LHCN-M2 (cell line): Measurements from ENCODE around the gene TRIM7. TPM values are rescaled to one million over a fixed set of nuclear protein-coding genes. Genes with fewer than 3 reads are reported as not detected.
A peak's percentile ranks its signal among the peaks of the same experiment; 100 is the strongest.
"Not testable (repeated sequence)": the region's sequence is repeated elsewhere in the genome, so short reads cannot be mapped to it uniquely, and the experiment has no call there.

Source experiments
- DNase-seq: peaks from one replicate; pipeline ENCODE4 v3.0.0-alpha.2; 2012; ENCODE audit warnings: low read depth
- total RNA-seq: library from RNA; depleted of rRNA; stranded (reverse); fragments of >200 nt; gene quantifications from 2 replicates; pipeline ENCODE4 v1.2.3, GENCODE V29; 2014

Gene TRIM7
- total RNA-seq, 1 experiment from 2014 or later, result 1.5 TPM

DNA sequence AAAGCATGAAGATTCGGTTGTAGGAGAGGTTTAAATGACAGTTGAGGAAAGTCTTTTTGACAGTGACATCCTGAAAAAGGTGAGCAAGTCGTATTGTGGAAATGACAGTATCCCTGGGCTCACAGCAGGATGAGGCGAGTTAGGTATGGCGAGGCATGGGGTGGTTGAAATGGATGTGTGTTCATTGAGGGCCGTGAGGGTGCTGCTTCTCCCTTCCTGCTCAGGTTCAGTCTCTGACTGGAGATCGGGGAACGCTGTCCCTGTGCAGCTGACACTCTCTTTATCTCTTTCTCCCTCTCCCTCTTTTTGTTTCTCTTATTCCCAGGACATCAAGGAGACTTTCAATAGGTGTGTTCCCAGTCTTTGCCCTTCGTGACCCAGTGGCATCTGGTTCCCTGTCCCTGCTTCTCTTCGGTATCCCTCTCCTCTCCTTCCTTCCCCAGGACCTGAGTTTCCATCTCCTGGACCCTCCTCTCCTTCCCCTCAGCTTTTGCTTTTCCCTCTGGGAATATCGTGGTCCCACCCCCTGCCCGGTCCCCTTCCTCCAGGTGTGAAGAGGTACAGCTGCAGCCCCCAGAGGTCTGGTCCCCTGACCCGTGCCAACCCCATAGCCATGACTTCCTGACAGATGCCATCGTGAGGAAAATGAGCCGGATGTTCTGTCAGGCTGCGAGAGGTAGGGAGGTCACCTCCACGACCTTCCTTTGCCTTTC lies 28.2 kb upstream of the TRIM7 start:
- DNase-seq, result no peak

DNA sequence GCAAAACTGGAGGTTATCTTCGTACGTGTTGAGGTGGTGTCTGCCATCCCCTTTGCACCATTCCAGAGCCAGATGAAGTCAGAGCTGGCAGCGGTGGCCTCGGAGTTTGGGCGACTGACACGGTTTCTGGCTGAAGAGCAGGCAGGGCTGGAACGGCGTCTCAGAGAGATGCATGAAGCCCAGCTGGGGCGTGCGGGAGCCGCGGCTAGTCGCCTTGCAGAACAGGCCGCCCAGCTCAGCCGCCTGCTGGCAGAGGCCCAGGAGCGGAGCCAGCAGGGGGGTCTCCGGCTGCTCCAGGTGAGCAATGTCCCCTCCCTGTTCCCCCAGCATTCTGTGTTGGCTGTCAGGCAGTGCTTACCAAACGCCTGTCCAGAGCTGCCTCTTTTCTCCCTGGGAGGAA lies 27.6 kb upstream of the TRIM7 start:
- no peak for DNase-seq

GRCh38 chr5:181231432-181231831 lies 26.4 kb upstream of the TRIM7 start:
- no peak for DNase-seq

- no peak for DNase-seq
These were observed 25.6 kb upstream of the TRIM7 start for GRCh38 chr5:181230551-181230950.

DNA sequence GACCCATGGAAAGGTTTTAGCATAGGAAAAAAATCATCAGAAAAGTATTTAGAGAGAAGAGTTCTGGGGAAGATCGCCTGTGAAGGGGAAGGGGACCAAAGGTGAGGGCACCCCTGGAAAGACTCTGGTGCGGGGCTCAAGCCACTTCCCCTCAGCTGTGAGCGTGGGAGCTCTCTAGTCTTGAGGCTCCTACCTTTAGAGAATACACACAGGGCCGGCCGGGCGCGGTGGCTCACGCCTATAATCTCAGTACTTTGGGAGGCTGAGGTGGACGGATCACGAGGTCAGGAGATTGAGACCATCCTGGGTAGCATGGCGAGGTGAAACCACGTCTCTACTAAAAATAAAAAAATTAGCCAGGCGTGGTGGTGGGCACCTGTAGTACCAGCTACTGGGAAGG lies 25.0 kb upstream of the TRIM7 start:
- DNase-seq, result no peak

GRCh38 chr5:181224390-181225229 lies 19.6 kb upstream of the TRIM7 start:
- DNase-seq, result no peak

- DNase-seq, result no peak
These were observed 18.9 kb upstream of the TRIM7 start for GRCh38 chr5:181223729-181224389.

- peak; percentile 98 for DNase-seq
These were observed 18.2 kb upstream of the TRIM7 start, which contains the start of gene TRIM41 for GRCh38 chr5:181223058-181223728. TRIM41 (plus strand) TSS chr5:181223281; CDS start chr5:181224000, 719 bp downstream.

DNA sequence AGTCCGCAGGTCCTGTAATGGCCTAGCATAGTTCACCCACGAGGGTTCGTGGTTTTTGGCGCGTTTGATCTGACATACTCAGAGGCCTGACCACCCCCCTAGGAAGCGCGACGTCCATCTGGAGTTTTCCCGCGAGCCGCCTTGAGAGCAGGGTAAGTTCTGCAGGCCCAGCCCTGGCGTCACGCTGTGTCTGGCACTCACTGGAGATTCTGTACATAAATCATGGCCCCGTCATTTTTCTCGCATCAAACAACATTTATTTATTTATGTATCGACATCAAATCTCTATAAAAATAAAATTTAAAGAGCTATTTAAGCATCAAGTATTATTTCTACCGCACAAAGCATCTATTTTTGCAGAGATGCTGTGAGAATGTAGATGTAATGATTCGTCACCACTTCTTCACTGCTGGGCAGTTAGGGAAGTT lies 17.6 kb upstream of the TRIM7 start:
- no peak for DNase-seq

DNA sequence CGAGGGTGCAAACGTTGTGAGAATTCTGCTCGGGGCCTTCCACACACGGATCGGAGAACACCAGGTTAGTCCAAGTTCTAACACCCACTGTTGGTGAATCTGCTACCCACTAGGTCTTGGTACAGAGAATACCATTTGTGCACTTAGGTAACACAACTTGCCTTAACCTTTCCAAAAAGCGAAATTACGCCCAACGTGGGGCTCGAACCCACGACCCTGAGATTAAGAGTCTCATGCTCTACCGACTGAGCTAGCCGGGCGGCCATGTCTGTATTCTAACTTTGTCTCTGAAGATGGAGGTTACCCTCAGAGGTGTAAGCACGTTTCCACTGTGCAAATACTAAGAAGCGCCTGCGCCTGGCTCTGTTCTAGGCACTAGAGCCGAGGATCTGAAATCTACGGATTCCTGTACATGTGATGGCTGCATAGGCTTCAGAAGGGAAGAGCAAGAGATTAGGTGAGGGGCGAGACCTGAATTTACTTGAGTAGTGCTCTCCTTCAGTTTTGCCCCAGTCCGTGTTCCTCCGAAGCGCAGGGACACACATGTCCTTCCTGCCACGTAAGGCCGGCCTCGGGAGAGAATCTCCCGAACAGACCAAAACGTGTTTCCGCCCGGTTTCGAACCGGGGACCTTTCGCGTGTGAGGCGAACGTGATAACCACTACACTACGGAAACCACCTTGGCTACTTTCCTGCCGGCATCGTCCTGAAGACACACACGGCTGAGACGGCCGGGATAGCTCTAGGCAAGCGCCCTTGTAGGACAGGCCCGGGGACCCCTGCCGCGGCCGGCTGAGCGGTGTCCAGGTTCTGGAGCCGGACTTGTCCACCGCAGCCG lies 17.0 kb upstream of the TRIM7 start:
- peak; percentile 96 for DNase-seq

- DNase-seq, result no peak
These were observed 16.3 kb upstream of the TRIM7 start for GRCh38 chr5:181221105-181221791.

DNA sequence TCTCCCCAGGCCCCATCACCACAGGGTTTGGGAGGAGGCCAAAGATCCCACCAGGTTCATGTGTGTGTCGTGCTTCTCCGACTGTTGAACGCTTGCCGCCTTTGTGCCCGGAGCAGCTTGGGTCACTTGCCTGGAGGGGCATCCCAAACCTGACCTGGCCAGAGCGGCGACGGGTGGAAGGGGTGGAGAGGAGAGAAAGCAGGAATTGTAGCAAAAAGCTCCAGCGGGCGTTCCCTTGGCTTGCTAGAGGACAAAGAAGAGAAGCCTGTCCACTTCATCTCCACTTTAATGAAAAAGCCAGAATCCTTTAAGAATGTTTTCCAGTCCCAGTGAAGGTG lies 15.2 kb upstream of the TRIM7 start:
- DNase-seq, result no peak

DNA sequence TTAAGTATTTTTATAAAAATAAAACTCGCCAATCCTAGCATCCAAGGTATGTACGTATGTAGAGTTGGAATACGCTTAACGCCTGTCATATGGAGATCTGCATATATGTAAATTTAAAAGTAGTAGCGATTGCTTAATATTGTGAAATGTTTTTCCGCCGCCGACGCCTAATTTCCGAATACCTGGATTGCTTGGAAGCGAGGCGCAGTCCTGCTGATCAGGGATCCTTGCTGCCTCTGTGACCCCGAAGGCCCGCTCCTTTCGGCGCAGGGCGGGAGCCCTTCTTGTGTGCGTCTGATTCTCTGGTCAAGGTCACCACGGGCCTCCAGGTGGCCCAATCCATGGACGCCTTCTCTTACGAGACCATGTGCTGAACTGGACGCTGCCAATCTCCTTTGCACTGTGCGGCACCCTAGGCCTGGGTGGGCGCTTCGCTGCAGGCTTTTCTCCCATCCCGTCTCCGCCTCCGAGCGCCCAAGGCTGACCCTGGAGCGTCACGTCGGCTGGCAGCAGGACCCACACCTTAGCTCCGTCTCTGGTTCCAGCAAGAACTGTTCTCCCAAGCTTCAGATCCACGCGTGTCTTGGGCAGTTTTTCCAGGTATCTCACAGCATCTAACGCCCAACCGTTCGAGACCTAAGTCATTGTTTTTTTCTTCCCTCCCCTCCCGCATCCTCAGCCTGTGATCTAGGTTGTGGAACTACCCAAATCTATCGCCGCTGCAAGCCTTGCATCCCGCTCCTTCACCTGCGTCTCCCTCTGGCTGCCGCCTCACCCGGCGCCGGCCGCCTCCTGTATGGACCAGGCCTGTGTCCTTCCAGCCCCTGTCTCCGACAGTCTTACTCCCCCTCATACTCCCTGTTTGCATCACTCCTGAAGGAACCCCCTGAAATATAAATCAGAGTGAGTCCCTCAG lies 14.5 kb upstream of the TRIM7 start:
- no peak for DNase-seq

- no peak for DNase-seq
These were observed 13.8 kb upstream of the TRIM7 start for GRCh38 chr5:181218795-181219124.

GRCh38 chr5:181217803-181218062 lies 12.7 kb upstream of the TRIM7 start:
- no peak for DNase-seq

- no peak for DNase-seq
These were observed 12.3 kb upstream of the TRIM7 start for GRCh38 chr5:181217111-181217802.

DNA sequence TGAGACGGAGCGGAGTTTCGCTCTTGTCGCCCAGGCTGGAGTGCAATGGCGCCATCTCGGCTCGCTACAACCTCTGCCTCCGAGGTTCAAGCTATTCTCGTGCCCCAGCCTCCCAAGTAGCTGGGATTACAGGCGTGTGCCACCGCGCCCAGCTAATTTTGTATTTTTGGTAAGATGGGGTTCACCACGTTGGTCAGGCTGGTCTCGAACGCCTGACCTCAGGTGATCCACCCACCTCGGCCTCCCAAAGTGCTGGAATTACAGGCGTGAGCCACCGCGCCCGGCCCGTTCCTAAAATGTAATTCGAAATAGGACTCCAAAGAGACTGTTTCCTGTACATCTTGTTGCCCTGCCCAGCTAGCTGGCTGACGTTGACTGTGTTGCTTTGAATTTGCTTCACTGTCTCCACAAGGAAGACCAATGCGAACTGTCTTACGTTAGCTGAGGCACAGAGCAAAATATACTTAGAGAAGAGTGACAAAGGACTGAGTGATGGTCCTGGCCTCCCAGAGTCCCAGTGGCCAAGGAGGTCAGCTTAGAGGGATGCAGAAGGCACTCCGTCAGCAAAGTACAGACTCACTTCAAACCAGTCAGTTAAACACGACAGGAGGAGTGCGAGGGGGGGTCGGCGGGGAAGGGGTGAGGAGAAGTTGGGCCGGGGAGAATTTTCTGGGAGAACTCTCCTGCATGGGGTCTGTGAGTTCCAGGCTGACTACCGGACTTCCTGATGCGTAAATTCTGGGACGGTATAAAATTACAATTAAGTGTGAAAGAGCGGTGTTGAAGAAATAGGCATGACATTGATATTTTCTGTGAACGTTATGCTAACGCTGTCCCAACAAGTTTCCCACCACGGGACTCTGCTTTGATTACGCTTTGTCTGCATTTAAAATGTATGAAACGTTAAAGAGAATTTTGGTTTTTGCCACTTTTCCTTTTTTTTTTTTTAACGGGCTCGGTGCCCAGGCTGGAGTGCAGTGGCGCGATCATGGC lies 11.3 kb upstream of the TRIM7 start:
- DNase-seq, result no peak

- not testable (repeated sequence) for DNase-seq
These were observed 9.3 kb upstream of the TRIM7 start for GRCh38 chr5:181214249-181214648.
